GM23338 (cell line): ENCODE data around the gene SIL1. TPM values are rescaled to one million over a fixed set of nuclear protein-coding genes. Genes with fewer than 3 reads are reported as not detected.

ENCODE experiments used
- ATAC-seq: fragments of 200-7000 bp; cut with Tn5 transposase; 3 replicates; pipeline ENCODE4 v1.9.1; 2020
- DNase-seq: peaks from one replicate; pipeline ENCODE4 v3.0.0-alpha.2; 2015; ENCODE audit warnings: low spot score
- H2AFZ ChIP-seq: fragments of 200-600 bp; sonication (generic); 2 replicates; pipeline ENCODE4 v1.8.0; 2016; ENCODE audit warnings: antibody characterized with exemption, mild to moderate bottlenecking, moderate library complexity
- H3F3A ChIP-seq: fragments of 200-600 bp; sonication (generic); replicated peaks from 2 replicates; pipeline ENCODE4 v1.8.0; 2017; ENCODE audit warnings: antibody characterized with exemption, mixed run types, low read depth
- H3K27ac ChIP-seq: fragments of 200-600 bp; sonication (generic); 2 replicates; pipeline ENCODE4 v1.6.1; 2016; ENCODE audit warnings: low read depth
- H3K27me3 ChIP-seq: fragments of 200-600 bp; sonication (generic); 2 replicates; pipeline ENCODE4 v1.8.0; 2016; ENCODE audit warnings: mild to moderate bottlenecking, mixed run types, moderate library complexity; ENCODE audit not compliant: insufficient read depth
- H3K36me3 ChIP-seq: fragments of 200-600 bp; sonication (generic); 2 replicates; pipeline ENCODE4 v1.8.0; 2016; ENCODE audit warnings: mild to moderate bottlenecking; ENCODE audit not compliant: insufficient read depth
- H3K4me1 ChIP-seq: fragments of 200-600 bp; sonication (generic); 2 replicates; pipeline ENCODE4 v1.8.0; 2016; ENCODE audit warnings: mild to moderate bottlenecking, moderate library complexity; ENCODE audit not compliant: insufficient read depth
- H3K4me2 ChIP-seq: fragments of 200-600 bp; sonication (generic); 2 replicates; pipeline ENCODE4 v1.7.1; 2017; ENCODE audit warnings: mixed run types
- H3K4me3 ChIP-seq: fragments of 200-600 bp; sonication (generic); 2 replicates; pipeline ENCODE4 v1.6.1; 2016; ENCODE audit warnings: mixed run types
- H3K79me2 ChIP-seq: fragments of 200-600 bp; sonication (generic); replicated peaks from 2 replicates; pipeline ENCODE4 v1.8.0; 2017; ENCODE audit warnings: mild to moderate bottlenecking; ENCODE audit not compliant: insufficient read depth
- H3K9me2 ChIP-seq: fragments of 200-600 bp; sonication (generic); 2 replicates; pipeline ENCODE4 v1.8.0; 2017; ENCODE audit not compliant: insufficient read depth
- H4K20me1 ChIP-seq: fragments of 200-600 bp; sonication (generic); replicated peaks from 2 replicates; pipeline ENCODE4 v1.8.0; 2017; ENCODE audit warnings: mild to moderate bottlenecking; ENCODE audit not compliant: insufficient read depth
- H3K27ac Mint-ChIP-seq: 2 replicates; pipeline ENCODE4 v1.8.0; 2020; ENCODE audit warnings: inconsistent platforms, mild to moderate bottlenecking, moderate library complexity, mixed read lengths
- H3K27me3 Mint-ChIP-seq: 3 replicates; pipeline ENCODE4 v1.8.0; 2022; ENCODE audit warnings: low read depth, mild to moderate bottlenecking, moderate library complexity, mixed read lengths, inconsistent platforms; ENCODE audit not compliant: insufficient read depth, poor library complexity
- H3K36me3 Mint-ChIP-seq: 3 replicates; pipeline ENCODE4 v1.8.0; 2021; ENCODE audit warnings: low read depth, mild to moderate bottlenecking, inconsistent platforms, moderate library complexity, mixed read lengths
- H3K4me1 Mint-ChIP-seq: 3 replicates; pipeline ENCODE4 v1.8.0; 2020; ENCODE audit warnings: mild to moderate bottlenecking, inconsistent platforms, mixed read lengths
- H3K4me3 Mint-ChIP-seq: 3 replicates; pipeline ENCODE4 v1.8.0; 2021; ENCODE audit warnings: moderate library complexity, mild to moderate bottlenecking, inconsistent platforms, mixed read lengths
- H3K9me3 Mint-ChIP-seq: 3 replicates; pipeline ENCODE4 v1.8.0; 2020; ENCODE audit warnings: moderate library complexity, mild to moderate bottlenecking, inconsistent platforms, mixed read lengths
- CREB1 ChIP-seq: fragments of 250-450 bp; sonication (Bioruptor Pico); IDR thresholded peaks from 2 replicates; pipeline ENCODE4 v1.5.0; 2020; ENCODE audit warnings: low read depth, mild to moderate bottlenecking, moderate library complexity
- EZH2 ChIP-seq: fragments of 200-600 bp; sonication (generic); IDR thresholded peaks from one replicate; pipeline ENCODE4 v1.8.0; 2017; ENCODE audit warnings: antibody characterized with exemption, mild to moderate bottlenecking, low read depth; ENCODE audit not compliant: unreplicated experiment
- EZH2phosphoT487 ChIP-seq: fragments of 200-600 bp; sonication (generic); IDR thresholded peaks from one replicate; pipeline ENCODE4 v1.8.1; 2018; ENCODE audit warnings: antibody characterized with exemption; ENCODE audit not compliant: unreplicated experiment
- JUNB ChIP-seq: IDR thresholded peaks from one replicate; pipeline ENCODE4 v1.6.1; 2016; ENCODE audit warnings: antibody characterized with exemption; ENCODE audit not compliant: unreplicated experiment
- NANOG ChIP-seq: IDR thresholded peaks from 2 replicates; pipeline ENCODE4 v1.6.1; 2016; ENCODE audit warnings: antibody characterized with exemption, borderline replicate concordance
- POLR2AphosphoS5 ChIP-seq: IDR thresholded peaks from 2 replicates; pipeline ENCODE4 v1.6.1; 2016; ENCODE audit warnings: antibody characterized with exemption, low read depth
- STAT1 ChIP-seq: IDR thresholded peaks from one replicate; pipeline ENCODE4 v1.6.1; 2016; ENCODE audit warnings: antibody characterized with exemption; ENCODE audit not compliant: unreplicated experiment
- ZNF114 ChIP-seq: fragments of 250-450 bp; sonication (Bioruptor Pico); IDR thresholded peaks from 2 replicates; pipeline ENCODE4 v1.5.0; 2020; ENCODE audit warnings: mild to moderate bottlenecking, moderate library complexity
- ZNF331 ChIP-seq: fragments of 250-450 bp; sonication (Bioruptor Pico); IDR thresholded peaks from 2 replicates; pipeline ENCODE4 v1.5.0; 2020; ENCODE audit warnings: low read depth, mild to moderate bottlenecking, moderate library complexity
- polyA plus RNA-seq: library from polyadenylated mRNA; unstranded; fragments of >200 nt; fragmentation: Nextera tagmentation; extraction: Ambion mirVana; gene quantifications from 2 replicates; pipeline ENCODE4 v1.2.1, GENCODE V29; 2016
- total RNA-seq: library from RNA; depleted of rRNA; stranded (reverse); fragments of >200 nt; shearing (Covaris generic); gene quantifications from 2 replicates; pipeline ENCODE4 v1.2.3, GENCODE V29; 2014
- TF ChIP-seq, protein P1 (sequence below): IDR thresholded peaks from 2 replicates; pipeline ENCODE4 v1.6.1; 2016; ENCODE audit warnings: antibody characterized with exemption
- TF ChIP-seq, protein P2 (sequence below), 2 experiments: fragments of 200-600 bp in 1 of 2; sonication (generic) in 1 of 2; conservative IDR thresholded peaks; 2 replicates each; pipeline versions ENCODE4 v1.5.1 to v1.6.1; 2016 to 2017; ENCODE audit warnings: antibody characterized with exemption in 2 of 2, low read depth in 2 of 2, mild to moderate bottlenecking in 2 of 2, moderate library complexity in 1 of 2
- TF ChIP-seq, protein P3 (sequence below): fragments of 250-450 bp; sonication (Bioruptor Pico); IDR thresholded peaks from 2 replicates; pipeline ENCODE4 v1.5.0; 2020; ENCODE audit warnings: mild to moderate bottlenecking, moderate library complexity
- TF ChIP-seq, protein P4 (sequence below): IDR thresholded peaks from one replicate; pipeline ENCODE4 v1.6.1; 2018; ENCODE audit warnings: antibody characterized with exemption; ENCODE audit not compliant: unreplicated experiment

The SIL1 gene
- total and polyA plus RNA-seq, 2 experiments from 2014 or later = 5.5 to 5.9 TPM

DNA sequence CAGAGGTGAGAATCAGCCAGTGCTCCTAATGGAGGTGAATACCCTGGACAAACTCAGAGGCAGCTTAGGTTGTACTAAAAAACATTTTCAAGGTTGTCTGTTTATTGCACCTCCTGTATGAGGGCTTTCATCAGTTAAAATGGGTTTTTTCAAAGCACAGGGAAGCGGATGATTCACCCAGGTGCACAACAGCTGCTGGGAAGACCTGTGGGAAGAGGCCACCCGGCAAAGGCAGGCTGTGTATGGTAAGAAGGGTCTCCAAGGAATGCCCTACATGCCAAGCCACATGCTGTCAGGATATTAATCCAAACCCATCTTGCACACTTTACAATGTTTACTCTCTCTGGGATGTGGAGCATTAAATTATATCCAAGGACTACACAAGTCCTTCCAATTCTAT is 14.7 kb downstream of the SIL1 start:
- Mint-ChIP-seq H3K27me3 (peaks cover 2% of the 10 kb centered on the region), H3K4me1 (peaks cover 12% of the 10 kb centered on the region)

More for the DNA sequence above, 14.7 kb downstream of the SIL1 start:
- H3K79me2 ChIP-seq = no peaks in the 10 kb centered on the region
- no peak overlapping the region for H3K4me3 ChIP-seq
- no peaks in the 10 kb centered on the region for H3F3A ChIP-seq
- no peaks in the 10 kb centered on the region; the same call in 1 of the 2 replicates for H4K20me1 ChIP-seq
- DNase-seq (no peak), ATAC-seq (no peak)
- no peaks in the 10 kb centered on the region for H3K4me1 ChIP-seq
- H3K27me3 ChIP-seq = no peaks in the 10 kb centered on the region
- Mint-ChIP-seq H3K9me3 (no peaks in the 10 kb centered on the region), H3K4me3 (no peak overlapping the region), H3K36me3 (no peaks in the 10 kb centered on the region), H3K27ac (no peak overlapping the region)
- H3K27ac ChIP-seq = no peak overlapping the region
- no peak overlapping the region for H2AFZ ChIP-seq
- H3K9me2 ChIP-seq = no peaks in the 10 kb centered on the region
- TF ChIP-seq NANOG (no peak), ZNF331 (no peak), POLR2AphosphoS5 (no peak), CREB1 (CRISPR knock-in tag) (no peak), ZNF114 (CRISPR knock-in tag) (no peak), EZH2phosphoT487 (no peak), STAT1 (no peak), JUNB (no peak), EZH2 (no peak)
- TF ChIP-seq, protein P1, sequence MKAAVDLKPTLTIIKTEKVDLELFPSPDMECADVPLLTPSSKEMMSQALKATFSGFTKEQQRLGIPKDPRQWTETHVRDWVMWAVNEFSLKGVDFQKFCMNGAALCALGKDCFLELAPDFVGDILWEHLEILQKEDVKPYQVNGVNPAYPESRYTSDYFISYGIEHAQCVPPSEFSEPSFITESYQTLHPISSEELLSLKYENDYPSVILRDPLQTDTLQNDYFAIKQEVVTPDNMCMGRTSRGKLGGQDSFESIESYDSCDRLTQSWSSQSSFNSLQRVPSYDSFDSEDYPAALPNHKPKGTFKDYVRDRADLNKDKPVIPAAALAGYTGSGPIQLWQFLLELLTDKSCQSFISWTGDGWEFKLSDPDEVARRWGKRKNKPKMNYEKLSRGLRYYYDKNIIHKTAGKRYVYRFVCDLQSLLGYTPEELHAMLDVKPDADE = no peak
- TF ChIP-seq, protein P2, sequence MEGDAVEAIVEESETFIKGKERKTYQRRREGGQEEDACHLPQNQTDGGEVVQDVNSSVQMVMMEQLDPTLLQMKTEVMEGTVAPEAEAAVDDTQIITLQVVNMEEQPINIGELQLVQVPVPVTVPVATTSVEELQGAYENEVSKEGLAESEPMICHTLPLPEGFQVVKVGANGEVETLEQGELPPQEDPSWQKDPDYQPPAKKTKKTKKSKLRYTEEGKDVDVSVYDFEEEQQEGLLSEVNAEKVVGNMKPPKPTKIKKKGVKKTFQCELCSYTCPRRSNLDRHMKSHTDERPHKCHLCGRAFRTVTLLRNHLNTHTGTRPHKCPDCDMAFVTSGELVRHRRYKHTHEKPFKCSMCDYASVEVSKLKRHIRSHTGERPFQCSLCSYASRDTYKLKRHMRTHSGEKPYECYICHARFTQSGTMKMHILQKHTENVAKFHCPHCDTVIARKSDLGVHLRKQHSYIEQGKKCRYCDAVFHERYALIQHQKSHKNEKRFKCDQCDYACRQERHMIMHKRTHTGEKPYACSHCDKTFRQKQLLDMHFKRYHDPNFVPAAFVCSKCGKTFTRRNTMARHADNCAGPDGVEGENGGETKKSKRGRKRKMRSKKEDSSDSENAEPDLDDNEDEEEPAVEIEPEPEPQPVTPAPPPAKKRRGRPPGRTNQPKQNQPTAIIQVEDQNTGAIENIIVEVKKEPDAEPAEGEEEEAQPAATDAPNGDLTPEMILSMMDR (conservative IDR thresholded peaks at IDR 0.05; ENCODE audit: low read depth in 2 of 2) = no peak
- TF ChIP-seq, protein P3, sequence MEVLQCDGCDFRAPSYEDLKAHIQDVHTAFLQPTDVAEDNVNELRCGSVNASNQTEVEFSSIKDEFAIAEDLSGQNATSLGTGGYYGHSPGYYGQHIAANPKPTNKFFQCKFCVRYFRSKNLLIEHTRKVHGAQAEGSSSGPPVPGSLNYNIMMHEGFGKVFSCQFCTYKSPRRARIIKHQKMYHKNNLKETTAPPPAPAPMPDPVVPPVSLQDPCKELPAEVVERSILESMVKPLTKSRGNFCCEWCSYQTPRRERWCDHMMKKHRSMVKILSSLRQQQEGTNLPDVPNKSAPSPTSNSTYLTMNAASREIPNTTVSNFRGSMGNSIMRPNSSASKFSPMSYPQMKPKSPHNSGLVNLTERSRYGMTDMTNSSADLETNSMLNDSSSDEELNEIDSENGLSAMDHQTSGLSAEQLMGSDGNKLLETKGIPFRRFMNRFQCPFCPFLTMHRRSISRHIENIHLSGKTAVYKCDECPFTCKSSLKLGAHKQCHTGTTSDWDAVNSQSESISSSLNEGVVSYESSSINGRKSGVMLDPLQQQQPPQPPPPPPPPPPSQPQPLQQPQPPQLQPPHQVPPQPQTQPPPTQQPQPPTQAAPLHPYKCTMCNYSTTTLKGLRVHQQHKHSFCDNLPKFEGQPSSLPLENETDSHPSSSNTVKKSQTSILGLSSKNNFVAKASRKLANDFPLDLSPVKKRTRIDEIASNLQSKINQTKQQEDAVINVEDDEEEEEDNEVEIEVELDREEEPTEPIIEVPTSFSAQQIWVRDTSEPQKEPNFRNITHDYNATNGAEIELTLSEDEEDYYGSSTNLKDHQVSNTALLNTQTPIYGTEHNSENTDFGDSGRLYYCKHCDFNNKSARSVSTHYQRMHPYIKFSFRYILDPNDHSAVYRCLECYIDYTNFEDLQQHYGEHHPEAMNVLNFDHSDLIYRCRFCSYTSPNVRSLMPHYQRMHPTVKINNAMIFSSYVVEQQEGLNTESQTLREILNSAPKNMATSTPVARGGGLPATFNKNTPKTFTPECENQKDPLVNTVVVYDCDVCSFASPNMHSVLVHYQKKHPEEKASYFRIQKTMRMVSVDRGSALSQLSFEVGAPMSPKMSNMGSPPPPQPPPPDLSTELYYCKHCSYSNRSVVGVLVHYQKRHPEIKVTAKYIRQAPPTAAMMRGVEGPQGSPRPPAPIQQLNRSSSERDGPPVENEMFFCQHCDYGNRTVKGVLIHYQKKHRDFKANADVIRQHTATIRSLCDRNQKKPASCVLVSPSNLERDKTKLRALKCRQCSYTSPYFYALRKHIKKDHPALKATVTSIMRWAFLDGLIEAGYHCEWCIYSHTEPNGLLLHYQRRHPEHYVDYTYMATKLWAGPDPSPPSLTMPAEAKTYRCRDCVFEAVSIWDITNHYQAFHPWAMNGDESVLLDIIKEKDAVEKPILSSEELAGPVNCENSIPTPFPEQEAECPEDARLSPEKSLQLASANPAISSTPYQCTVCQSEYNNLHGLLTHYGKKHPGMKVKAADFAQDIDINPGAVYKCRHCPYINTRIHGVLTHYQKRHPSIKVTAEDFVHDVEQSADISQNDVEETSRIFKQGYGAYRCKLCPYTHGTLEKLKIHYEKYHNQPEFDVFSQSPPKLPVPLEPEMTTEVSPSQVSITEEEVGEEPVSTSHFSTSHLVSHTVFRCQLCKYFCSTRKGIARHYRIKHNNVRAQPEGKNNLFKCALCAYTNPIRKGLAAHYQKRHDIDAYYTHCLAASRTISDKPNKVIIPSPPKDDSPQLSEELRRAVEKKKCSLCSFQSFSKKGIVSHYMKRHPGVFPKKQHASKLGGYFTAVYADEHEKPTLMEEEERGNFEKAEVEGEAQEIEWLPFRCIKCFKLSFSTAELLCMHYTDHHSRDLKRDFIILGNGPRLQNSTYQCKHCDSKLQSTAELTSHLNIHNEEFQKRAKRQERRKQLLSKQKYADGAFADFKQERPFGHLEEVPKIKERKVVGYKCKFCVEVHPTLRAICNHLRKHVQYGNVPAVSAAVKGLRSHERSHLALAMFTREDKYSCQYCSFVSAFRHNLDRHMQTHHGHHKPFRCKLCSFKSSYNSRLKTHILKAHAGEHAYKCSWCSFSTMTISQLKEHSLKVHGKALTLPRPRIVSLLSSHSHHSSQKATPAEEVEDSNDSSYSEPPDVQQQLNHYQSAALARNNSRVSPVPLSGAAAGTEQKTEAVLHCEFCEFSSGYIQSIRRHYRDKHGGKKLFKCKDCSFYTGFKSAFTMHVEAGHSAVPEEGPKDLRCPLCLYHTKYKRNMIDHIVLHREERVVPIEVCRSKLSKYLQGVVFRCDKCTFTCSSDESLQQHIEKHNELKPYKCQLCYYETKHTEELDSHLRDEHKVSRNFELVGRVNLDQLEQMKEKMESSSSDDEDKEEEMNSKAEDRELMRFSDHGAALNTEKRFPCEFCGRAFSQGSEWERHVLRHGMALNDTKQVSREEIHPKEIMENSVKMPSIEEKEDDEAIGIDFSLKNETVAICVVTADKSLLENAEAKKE = no peak
- TF ChIP-seq, protein P4, sequence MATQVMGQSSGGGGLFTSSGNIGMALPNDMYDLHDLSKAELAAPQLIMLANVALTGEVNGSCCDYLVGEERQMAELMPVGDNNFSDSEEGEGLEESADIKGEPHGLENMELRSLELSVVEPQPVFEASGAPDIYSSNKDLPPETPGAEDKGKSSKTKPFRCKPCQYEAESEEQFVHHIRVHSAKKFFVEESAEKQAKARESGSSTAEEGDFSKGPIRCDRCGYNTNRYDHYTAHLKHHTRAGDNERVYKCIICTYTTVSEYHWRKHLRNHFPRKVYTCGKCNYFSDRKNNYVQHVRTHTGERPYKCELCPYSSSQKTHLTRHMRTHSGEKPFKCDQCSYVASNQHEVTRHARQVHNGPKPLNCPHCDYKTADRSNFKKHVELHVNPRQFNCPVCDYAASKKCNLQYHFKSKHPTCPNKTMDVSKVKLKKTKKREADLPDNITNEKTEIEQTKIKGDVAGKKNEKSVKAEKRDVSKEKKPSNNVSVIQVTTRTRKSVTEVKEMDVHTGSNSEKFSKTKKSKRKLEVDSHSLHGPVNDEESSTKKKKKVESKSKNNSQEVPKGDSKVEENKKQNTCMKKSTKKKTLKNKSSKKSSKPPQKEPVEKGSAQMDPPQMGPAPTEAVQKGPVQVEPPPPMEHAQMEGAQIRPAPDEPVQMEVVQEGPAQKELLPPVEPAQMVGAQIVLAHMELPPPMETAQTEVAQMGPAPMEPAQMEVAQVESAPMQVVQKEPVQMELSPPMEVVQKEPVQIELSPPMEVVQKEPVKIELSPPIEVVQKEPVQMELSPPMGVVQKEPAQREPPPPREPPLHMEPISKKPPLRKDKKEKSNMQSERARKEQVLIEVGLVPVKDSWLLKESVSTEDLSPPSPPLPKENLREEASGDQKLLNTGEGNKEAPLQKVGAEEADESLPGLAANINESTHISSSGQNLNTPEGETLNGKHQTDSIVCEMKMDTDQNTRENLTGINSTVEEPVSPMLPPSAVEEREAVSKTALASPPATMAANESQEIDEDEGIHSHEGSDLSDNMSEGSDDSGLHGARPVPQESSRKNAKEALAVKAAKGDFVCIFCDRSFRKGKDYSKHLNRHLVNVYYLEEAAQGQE = no peak
- no peaks in the 10 kb centered on the region for H3K36me3 ChIP-seq
- no peak overlapping the region for H3K4me2 ChIP-seq
